GM20000 (cell line): ENCODE results near the gene GAL3ST2.

ENCODE experiments used
- DNase-seq: peaks from one replicate; pipeline ENCODE4 v3.0.0; 2012; ENCODE audit warnings: low spot score
- TF ChIP-seq, protein P1 (sequence below): IDR thresholded peaks from 2 replicates; pipeline ENCODE4 v1.5.1; 2012; ENCODE audit warnings: mild to moderate bottlenecking, control low read depth; ENCODE audit errors: extremely low read depth, missing control alignments

GAL3ST2 gene

DNA sequence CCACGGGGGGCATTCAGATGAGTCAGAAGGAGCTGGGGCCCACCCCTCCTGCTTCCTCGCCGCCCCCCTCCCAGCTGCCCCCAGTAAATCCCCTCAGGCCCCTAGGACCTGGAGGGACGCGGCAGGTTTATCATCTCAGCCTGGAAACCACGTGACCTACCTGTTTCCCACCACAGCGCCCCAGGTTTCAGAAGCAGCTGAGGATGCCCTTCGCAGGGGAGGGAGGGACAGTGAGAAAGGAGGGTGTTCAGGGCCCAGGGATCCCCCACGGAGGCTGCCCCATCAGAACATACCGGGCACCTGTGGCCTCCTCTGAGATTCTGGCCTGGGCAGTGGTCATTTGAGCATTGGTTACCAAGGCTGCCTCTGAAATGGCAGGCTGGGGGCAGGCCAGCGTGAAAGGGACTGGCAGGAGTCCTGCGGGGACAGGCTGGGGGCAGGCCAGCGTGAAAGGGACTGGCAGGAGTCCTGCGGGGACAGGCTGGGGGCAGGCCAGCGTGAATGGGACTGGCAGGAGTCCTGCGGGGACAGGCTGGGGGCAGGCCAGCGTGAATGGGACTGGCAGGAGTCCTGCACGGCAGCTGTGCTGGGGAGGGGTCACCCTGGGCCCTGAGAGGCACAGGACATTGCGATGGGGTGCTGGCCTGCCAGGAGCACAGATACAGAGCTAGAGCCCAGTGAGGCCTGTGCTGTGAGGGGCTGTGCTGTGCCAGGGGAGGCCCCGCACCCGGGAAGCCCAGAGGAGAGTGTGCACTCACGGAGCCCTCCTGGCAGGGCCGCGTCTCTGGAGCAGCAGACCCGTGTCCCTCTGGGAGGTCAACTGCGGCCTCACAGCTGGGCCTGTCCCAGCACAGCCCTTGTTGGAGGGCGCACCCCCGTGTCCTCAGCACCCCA lies 33.9 kb downstream of the GAL3ST2 start:
- TF ChIP-seq, protein P1, sequence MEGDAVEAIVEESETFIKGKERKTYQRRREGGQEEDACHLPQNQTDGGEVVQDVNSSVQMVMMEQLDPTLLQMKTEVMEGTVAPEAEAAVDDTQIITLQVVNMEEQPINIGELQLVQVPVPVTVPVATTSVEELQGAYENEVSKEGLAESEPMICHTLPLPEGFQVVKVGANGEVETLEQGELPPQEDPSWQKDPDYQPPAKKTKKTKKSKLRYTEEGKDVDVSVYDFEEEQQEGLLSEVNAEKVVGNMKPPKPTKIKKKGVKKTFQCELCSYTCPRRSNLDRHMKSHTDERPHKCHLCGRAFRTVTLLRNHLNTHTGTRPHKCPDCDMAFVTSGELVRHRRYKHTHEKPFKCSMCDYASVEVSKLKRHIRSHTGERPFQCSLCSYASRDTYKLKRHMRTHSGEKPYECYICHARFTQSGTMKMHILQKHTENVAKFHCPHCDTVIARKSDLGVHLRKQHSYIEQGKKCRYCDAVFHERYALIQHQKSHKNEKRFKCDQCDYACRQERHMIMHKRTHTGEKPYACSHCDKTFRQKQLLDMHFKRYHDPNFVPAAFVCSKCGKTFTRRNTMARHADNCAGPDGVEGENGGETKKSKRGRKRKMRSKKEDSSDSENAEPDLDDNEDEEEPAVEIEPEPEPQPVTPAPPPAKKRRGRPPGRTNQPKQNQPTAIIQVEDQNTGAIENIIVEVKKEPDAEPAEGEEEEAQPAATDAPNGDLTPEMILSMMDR, result no peak
- peak; percentile 28 for DNase-seq

DNA sequence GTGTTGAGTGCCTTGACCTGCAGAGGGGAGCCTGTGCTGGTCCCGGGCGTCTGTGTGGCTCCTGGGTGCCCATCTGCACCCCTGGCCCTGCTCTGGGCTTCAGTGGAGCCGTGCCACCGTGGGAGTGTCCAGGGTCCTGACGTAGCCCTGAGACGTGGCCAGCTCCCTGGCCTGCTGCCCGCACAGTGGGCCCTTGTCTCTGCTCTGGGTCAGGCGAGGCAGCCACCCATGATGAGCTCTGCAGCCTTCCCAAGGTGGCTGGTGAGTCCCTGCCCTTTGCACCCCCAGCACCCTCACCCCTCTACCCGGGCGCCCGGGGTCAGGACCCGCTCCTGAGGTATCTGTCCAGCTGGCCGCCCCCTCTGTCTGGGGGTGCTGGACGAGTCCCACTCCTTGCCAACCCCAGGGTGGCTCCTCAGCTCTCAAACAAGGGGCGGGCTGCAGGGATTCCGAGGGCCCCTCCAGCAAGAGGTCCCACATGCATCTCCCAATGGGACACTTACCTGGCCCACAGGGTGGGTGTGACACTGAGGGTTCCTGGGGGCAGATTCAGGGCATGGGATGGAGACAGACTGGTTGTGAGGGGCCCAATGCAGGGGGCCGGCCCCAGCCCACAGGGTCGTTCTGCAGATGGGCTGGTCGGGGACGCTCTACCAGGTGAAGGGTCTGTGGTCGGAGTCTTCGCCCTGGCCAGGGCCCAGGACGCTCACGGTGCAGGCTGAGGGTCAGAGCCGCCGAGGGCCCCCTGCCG lies 34.8 kb downstream of the GAL3ST2 start:
- TF ChIP-seq, protein P1, result no peak
- peak; percentile 26 for DNase-seq

DNA sequence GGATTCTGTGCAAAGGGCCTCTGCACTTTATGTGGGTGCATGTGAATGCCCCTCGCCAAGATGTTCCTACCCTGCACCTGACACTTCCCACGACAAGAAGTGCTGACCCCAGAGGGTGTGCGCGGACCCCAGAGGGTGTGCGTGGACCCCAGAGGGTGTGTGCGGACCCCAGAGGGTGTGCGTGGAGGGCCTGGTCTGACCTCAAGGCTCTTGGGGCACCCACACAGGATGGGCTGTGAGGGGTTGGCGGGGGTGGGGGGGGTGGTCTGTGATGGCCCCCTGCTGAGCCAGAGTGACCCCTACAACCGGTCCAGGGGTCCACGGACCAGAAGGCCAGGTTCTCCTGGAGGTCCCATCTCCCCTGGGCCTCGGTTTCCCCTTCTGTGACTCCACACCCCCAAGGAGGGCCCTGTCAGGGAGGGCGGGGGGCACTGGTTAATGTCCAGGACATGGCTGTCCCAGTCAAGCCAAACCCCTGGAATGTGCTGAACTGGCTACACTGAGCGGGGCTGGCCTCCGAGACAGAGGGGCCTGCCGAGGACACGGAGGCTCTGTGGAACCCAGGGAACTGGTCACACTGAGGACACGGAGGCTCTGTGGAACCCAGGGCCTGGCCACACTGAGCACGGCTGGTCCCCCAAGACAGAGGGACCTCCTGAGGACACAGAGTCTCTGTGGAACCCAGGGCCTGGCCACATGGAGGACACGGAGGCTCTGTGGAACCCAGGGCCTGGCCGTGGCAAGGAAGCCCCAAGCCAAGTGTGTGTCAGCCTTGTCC lies 35.5 kb downstream of the GAL3ST2 start:
- TF ChIP-seq, protein P1, result no peak
- peak; percentile 12 for DNase-seq

DNA sequence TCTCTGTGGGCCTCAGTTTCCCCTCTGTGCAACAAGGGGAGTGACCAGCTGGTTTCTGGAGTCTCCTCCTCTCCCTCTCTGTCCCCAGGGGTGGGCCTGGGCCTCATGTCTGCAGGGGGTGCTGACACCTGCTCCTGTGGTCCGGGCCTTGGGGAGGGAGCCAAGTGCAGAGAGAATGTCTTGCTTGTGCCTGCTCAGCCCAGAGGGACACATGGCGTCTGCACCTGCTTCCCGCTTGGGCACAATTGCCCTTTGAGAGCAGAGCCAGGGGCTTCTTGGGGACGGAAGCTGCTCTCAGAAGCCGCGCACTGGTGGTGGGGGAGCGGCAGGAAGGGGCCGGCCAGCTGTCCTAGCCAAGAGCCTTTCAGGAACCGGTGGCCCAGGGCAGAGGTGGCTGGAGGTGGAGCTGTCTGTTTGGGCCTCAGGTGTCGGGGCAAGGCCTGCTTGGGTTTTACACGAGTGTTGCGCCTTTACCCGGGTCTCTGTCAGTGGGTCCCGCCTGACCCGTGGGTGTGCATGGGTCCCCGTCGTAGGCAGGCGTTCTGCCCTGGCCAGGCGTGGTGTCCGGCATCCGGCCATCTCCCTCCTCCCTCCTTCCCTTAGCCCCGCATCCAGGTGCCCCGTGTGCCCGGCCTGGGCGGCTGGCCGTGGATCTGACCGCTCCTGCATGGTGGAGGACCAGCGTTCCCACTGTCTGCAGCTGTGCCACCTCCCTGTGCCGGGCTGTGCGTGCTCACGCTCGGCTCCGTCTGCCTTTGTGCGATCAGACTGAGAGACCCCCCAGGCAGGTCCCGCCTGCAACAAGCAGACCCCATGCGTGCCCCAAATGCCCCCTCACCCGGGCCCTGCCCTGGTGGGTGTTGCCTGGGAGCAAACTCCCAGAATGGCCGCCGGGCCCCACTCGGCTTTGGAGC lies 36.4 kb downstream of the GAL3ST2 start:
- peak; percentile 28 for DNase-seq
- TF ChIP-seq, protein P1, result no peak

DNA sequence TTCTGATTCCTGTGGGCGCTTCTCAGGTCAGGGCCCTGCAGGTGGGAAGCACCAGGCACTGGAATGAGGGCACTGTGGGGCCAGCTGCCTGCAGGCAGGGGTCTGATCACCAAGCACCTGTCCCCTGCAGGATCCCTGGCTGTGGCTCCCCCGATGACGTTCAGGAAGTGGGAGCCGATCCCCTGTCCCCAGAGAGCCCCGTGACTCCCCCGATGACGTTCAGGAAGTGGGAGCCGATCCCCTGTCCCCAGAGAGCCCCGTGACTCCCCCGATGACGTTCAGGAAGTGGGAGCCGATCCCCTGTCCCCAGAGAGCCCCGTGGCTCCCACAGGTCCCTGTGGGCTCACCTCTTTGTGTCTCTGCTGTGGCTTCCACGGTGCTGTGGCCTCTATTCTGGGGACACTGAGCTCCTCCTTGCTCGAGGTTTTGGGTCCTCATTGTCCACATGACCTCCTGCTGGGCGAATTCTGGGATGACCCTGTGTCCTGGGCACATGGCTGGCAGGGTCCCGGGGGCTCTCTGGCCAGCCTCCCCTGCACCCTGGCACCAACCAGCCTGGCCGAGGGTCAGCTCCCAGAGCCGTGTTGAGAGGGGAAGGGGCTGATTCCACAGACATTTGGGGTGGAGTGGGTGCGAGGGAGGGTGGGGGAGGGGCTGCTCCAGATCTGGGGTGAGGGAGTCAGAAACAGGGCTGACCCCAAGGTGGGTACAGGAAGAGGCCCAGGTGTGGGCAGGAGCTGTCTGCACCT lies 37.2 kb downstream of the GAL3ST2 start:
- TF ChIP-seq, protein P1, result no peak
- DNase-seq, result peak; percentile 58

DNA sequence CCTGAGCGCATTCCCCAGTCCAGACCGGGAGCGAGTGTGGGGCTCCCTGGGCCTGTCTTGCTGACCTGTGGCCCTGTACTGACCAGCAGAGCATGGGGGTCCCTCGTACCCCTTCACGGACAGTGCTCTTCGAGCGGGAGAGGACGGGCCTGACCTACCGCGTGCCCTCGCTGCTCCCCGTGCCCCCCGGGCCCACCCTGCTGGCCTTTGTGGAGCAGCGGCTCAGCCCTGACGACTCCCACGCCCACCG lies 37.7 kb downstream of the GAL3ST2 start:
- DNase-seq, result no peak

More for the DNA sequence above, 37.7 kb downstream of the GAL3ST2 start:
- TF ChIP-seq, protein P1, result no peak
